HG03354 (cell line): Measurements from ENCODE around the gene TPRG1L.
"Not testable (repeated sequence)": the region's sequence is repeated elsewhere in the genome, so short reads cannot be mapped to it uniquely, and the experiment has no call there.

ENCODE experiments used
- ATAC-seq: cut with Tn5 transposase; IDR thresholded peaks from one replicate; pipeline ENCODE4 v1.9.1; 2021; ENCODE audit warnings: mild to moderate bottlenecking; ENCODE audit not compliant: unreplicated experiment, poor library complexity, severe bottlenecking

The TPRG1L gene

GRCh38 chr1:3604997-3605823 lies 19.6 kb upstream of the TPRG1L start:
- ATAC-seq: no peak

- ATAC-seq: no peak
Observed at GRCh38 chr1:3606779-3607702, 17.8 kb upstream of the TPRG1L start.

- ATAC-seq: no peak
Observed at GRCh38 chr1:3607703-3608065, 17.1 kb upstream of the TPRG1L start.

DNA sequence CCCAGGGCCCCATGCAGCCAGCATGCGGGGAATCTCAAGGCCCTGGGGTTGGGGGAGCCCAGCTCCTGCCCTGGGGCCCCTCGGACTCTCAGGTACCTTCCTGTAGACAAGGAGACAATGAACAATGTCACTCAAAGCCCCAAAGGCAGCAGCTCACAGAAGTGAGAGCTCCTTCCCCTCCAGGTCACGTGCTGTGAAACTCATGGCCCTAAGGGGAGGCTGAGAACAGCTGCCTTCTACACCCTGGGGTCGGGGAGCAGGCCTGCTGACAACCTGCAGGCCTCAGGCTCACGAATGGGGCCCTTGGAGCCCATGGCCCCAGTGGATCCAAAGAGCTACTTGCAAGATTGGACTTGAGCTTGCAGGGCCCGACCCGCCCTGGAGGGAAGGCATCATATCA lies 16.7 kb upstream of the TPRG1L start:
- no peak for ATAC-seq

DNA sequence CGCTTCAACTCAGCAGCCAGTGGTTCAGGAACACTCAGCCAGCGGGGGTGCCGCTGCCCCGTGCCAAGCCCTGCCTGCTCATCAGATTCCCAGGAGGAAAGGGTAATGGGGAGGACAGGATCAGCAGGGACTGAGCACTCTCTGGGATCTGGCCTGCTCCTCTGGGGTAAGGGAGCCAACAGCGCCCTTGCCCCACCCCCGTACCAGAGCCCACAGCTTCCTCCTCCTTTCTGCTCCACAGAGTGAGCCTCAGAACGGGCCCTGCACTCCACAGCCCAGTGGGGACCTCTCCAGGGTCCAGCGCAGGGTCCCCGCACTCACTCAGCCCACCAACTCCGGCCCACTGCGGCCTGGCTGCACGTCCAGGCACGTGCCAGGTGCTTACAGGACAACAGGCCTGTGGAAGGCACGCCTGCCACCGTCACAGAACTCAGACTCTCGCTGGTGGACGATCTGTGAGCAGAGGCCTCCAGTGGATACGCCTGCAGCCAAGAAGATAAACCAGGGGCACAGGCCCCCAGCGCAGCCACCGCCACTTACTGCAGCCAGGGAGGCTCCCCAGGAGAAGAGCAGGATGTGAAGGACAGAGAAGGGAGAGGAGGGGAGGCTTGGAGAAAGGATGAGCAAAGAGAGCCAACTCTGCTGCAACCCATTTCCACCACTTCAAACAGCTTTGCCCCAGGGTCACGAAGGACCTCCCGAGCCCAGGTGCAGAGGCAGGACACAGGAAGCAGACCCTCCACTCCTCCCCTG lies 15.6 kb upstream of the TPRG1L start:
- ATAC-seq: no peak

DNA sequence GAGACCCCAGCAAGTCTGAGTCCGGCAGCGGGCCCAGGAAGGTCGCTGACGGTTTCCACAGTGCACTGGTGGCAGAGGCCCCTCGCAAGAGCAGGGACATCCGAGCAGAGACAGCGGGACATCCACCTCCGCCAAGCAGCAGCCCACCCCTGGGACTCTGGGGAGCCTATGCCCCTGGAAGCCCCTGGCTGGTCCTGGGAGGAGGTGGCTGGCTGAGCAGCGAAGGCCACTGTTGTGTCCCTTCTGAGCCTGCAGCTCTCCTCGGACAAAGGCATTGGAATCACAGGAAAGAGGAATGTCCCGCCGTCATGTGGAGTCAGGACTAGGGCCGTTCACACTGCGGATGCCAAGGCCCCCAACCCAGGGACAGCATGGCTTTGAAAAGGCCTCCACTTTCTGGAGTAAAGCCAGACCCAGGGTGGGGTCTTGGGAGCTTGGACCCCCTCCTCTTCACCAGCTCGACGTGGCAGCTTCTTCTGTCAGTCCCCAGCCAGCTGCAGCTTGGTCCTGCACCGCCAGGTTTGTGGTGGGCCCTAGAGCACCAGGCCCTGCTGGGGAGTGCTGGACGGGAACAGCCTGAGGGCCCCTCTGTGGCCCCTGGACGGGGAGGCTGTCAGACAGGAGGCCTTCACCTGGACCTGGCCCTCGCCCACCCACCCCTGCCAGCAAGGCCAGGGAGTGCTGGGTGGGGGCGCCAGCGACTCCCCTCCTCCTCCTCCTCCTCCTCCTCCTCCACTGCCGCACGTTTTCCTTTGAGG lies 14.9 kb upstream of the TPRG1L start:
- no peak for ATAC-seq

GRCh38 chr1:3610527-3611169 lies 14.2 kb upstream of the TPRG1L start:
- ATAC-seq: no peak

DNA sequence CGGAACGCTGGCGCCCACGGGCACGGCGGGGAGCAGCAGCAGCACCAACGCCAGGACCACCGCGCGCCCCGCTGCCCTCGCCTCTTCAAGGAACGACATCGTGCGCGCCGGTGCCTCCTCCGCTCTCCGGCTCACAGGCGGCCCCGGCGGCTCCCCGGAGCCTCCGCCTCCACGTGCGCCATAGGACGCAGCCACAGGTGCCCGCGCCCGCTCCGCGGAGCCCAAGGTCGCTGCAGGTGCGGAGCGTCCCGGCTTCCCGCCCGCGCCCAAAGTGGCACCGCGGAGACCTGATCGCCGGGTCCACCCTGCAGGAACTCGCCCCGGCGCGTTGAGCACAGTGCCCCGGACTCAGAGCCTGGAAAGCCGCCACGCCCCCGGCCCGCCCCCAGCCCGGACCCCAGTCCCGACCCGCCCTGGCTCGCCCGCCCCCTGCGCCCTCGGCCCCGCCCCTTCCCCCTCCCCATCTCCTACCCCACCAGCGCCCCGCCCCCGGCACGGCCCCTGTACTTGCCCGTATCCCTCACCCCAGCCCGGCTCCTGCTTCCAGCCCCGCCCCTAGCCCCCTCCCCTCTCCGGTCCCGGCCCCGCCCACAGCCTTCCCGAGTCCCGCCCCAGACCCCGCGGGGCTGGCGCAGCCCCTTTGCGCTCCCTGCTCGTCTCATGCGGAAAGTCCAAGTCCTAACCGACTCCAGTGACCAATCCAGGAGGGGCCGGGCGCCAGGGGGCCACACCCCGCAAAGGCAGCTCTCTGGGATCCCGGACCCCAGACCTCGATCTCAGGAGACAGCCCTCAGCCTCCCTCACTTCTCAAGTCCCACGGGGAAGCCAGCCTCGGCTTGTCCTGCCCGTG lies 13.4 kb upstream of the TPRG1L start, which contains the start of gene MEGF6:
Gene MEGF6, minus strand, starts transcription at position 339 of the 850 bp plus-strand sequence. Its CDS starts 240 bp downstream, at position 99.
- ATAC-seq: no peak

DNA sequence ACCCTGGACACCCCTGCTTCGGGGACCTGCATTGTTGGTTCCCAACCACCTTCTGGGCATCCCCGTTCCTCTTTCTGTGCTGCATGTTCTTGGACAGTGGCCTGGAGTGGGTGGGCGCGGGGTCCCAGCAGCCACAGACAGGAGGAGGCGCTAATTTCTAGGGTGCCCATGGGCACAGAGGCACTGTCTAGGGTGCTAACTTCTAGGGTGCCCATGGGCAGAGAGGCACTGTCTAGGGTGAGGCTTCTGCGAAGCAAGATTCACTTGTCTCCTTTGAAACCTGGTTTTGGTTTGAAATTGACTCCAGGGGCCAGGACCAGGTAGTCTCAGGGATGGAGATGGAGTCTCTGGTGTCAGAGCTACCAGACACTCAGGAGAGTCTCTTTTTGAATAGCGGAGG lies 12.7 kb upstream of the TPRG1L start:
- ATAC-seq: no peak

- ATAC-seq: no peak
Observed at GRCh38 chr1:3614755-3615742, 9.8 kb upstream of the TPRG1L start.

DNA sequence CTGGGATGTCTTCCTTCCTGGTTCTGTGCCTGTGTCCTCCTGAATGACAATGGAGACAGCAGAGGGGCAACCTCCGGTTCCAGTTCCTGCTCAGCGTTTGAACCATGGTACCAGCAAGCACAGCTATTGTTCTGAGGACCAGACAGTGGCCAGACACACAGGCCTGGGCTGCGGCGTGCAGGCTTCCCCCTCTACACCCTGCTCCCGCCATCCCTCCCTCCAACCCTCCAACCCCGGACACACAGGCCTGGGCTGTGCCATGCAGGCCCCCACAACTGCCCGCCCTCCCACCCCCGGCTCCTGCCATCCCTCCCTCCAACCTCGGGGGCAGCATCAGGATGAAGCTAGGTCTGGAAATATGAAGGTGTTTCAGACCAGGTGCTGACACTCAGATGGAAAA lies 8.0 kb upstream of the TPRG1L start:
- no peak for ATAC-seq

DNA sequence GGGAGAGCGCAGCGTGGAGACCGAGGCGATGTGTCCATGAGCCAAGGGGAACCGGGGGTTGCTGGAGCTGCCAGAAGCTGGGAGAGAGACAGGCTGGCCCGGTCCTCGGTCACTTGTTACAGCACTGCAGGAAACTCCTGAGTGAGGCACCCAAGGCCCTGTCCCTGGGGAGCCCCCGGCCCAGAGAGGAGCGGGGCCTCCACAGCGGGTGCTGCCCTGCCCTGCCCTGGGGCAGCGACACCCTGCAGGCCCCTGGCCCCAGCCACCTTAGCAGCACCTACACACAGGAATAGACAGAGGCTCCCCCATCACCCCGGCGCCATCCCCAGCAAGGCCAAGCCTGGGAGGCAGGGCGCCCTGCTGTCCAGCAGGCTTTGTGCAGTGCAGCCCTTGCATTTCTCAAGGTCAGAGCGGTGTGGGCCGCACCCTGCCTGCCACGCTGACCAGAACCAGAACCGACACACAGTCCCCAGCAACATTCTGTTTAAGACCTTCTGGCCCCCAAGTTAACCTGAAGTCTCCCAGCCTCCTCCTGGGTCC lies 6.9 kb upstream of the TPRG1L start:
- ATAC-seq: no peak

DNA sequence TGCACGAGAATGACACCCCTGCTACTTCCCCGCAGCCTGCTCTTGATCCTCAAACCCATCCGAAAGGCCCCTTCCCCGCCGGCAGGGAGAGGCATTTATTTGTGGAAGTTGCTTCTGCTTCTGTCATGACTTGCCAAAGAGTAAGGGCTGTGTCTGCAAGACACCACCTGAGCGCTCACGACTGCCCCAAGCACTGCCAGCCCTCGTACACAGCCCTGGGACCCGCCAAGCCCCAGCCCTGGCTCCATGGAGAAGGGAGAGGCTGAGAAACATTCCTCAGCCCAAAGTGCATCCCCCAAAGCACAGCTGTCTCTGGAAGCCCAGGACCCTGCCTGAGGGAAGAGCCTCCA lies 6.3 kb upstream of the TPRG1L start:
- no peak for ATAC-seq

- ATAC-seq: peak; percentile 60
Observed at GRCh38 chr1:3618881-3619671, 5.7 kb upstream of the TPRG1L start.

DNA sequence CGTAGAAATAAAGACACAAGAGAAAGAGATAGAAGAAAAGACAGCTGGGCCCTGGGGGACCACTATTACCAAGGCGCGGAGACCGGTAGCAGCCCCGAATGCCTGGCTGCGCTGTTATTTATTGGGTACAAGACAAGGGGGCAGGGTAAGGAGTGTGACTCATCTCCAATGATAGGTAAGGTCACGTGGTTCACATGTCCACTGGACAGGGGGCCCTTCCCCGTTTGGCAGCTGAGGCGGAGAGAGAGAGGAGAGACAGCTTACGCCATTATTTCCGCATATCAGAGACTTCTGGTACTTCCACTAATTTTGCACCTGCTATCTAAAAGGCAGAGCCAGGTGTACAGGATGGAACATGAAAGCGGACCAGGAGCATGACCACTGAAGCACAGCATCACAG lies 4.1 kb upstream of the TPRG1L start:
- ATAC-seq: no peak

GRCh38 chr1:3621151-3621671 lies 3.6 kb upstream of the TPRG1L start:
- ATAC-seq: not testable (repeated sequence)
